GM12873 (cell line): ENCODE measurements around the gene HSPA12B.

ENCODE experiments used
- CTCF ChIP-seq: IDR thresholded peaks from 2 replicates; pipeline ENCODE4 v1.5.1; 2012; ENCODE audit warnings: low read depth, mild to moderate bottlenecking, moderate library complexity, low read length, control low read depth; ENCODE audit not compliant: insufficient read depth; ENCODE audit errors: missing control alignments

HSPA12B gene, protein sequence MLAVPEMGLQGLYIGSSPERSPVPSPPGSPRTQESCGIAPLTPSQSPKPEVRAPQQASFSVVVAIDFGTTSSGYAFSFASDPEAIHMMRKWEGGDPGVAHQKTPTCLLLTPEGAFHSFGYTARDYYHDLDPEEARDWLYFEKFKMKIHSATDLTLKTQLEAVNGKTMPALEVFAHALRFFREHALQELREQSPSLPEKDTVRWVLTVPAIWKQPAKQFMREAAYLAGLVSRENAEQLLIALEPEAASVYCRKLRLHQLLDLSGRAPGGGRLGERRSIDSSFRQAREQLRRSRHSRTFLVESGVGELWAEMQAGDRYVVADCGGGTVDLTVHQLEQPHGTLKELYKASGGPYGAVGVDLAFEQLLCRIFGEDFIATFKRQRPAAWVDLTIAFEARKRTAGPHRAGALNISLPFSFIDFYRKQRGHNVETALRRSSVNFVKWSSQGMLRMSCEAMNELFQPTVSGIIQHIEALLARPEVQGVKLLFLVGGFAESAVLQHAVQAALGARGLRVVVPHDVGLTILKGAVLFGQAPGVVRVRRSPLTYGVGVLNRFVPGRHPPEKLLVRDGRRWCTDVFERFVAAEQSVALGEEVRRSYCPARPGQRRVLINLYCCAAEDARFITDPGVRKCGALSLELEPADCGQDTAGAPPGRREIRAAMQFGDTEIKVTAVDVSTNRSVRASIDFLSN

GRCh38 chr20:3732327-3733118 lies at the start of gene HSPA12B:
Gene HSPA12B (plus strand): TSS chr20:3732685. CDS start chr20:3738675, 5,990 bp downstream.
- TF ChIP-seq CTCF = no peak

DNA sequence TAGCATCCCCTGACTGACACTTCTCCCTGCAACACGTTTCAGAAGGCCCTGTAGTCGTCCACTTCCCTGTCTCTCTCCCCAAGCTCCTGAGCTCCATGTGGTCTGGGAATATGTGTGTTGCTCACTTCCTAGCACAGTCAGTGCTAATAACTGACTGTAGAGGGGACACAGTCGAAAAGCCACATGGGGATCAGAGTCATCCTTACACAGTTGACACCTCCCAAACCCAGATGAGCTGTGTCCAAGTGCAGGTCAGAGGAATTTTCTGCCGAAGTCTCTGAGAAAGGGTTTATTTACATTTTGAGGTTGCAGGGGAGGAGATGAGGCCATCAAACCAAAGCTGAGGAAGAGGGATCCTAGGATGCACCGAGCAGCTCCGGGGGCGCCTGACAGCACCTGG lies 47.1 kb upstream of the HSPA12B start:
- no peak for TF ChIP-seq CTCF

GRCh38 chr20:3686421-3686820 lies 46.1 kb upstream of the HSPA12B start:
- TF ChIP-seq CTCF = no peak

DNA sequence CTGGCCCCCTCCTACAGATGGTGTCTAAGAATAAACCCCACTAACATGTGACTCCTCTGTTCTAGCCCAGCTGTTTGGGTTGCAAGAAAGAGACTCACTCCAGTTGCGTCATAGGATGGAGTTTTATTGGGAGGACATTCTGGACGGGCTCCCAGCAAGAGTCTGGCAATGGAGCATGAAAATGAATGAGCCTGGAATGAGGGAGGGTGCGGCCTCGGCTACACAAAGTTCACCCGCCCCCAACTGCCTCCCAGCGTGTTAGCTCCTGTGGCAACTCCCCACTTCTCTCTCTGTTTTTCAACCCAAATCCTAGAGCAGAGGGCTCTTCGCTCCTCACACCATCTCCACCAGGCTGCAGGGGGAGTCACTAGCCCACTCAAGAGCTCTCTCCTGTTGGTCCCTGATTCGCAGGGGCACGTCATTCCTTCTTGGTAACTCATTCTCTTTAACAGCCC lies 45.6 kb upstream of the HSPA12B start:
- TF ChIP-seq CTCF = no peak

DNA sequence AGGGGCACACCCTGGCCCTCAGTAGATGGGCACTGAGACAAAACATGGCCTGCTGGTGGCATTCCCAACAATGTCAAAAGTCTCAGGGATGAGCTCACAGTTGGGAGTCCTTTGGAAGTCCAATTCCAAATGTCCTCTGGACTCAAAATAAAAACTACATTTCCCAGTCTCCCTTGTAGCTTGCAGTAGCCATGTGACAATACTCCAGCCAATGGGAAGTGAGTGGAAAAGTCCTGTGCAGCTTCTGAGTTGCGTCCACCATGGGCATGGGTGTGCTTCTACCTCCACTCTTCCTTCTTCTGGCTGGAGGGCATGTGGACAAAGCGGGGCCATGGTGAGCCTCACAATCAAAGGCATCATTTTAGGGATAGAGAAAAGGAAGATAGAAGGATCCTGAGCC lies 44.8 kb upstream of the HSPA12B start:
- TF ChIP-seq CTCF = no peak

GRCh38 chr20:3689978-3690377 lies 42.5 kb upstream of the HSPA12B start:
- no peak for TF ChIP-seq CTCF

- no peak for TF ChIP-seq CTCF
Observed at GRCh38 chr20:3690413-3690812, 42.1 kb upstream of the HSPA12B start.
